Ishikawa (cell line): Measurements from ENCODE around the gene CSNK1G3.

Source experiments
- CEBPB ChIP-seq: IDR thresholded peaks from 2 replicates; pipeline ENCODE4 v1.6.1; 2012
- CREB1 ChIP-seq: IDR thresholded peaks from 2 replicates; pipeline ENCODE4 v1.6.1; 2012; ENCODE audit warnings: low read depth
- REST ChIP-seq: IDR thresholded peaks from 2 replicates; pipeline ENCODE4 v1.6.1; 2012; ENCODE audit warnings: low read depth, mild to moderate bottlenecking
- YY1 ChIP-seq: IDR thresholded peaks from 2 replicates; pipeline ENCODE4 v1.6.1; 2012; ENCODE audit warnings: low read depth

- TF ChIP-seq YY1 (no peak), CEBPB (no peak), REST (no peak), CREB1 (no peak)
These were observed 37.4 kb downstream of the CSNK1G3 start for GRCh38 chr5:123549256-123549904.
